ENCODE results near the gene EIF5. TPM values are rescaled to one million over a fixed set of nuclear protein-coding genes. Genes with fewer than 3 reads are reported as not detected.

The EIF5 gene
- polyA plus RNA-seq, 3 donors: 258 to 291 (median 266) TPM

GRCh38 chr14:103360548-103360947, 26.5 kb downstream of the EIF5 start:
- no peak for DNase-seq (ENCODE audit: low read depth in 3 of 3, low spot score in 2 of 3)

- no peak for DNase-seq (ENCODE audit: low read depth in 3 of 3, low spot score in 2 of 3)
Observed at GRCh38 chr14:103361867-103362266, 27.8 kb downstream of the EIF5 start.

- DNase-seq (ENCODE audit: low read depth in 3 of 3, low spot score in 2 of 3): no peak
Observed at GRCh38 chr14:103362780-103363179, 28.7 kb downstream of the EIF5 start.

GRCh38 chr14:103366741-103367140, 32.7 kb downstream of the EIF5 start:
- no peak for DNase-seq (ENCODE audit: low read depth in 3 of 3, low spot score in 2 of 3)

- DNase-seq (ENCODE audit: low read depth in 3 of 3, low spot score in 2 of 3): no peak
Observed at GRCh38 chr14:103367995-103368394, 34.0 kb downstream of the EIF5 start.

- DNase-seq (ENCODE audit: low read depth in 3 of 3, low spot score in 2 of 3): no peak
Observed at GRCh38 chr14:103370087-103370486, 36.0 kb downstream of the EIF5 start.

GRCh38 chr14:103372017-103372416, 38.0 kb downstream of the EIF5 start:
- DNase-seq (ENCODE audit: low read depth in 3 of 3, low spot score in 2 of 3): no peak

GRCh38 chr14:103372552-103373304, 38.7 kb downstream of the EIF5 start:
- no peak for DNase-seq (ENCODE audit: low read depth in 3 of 3, low spot score in 2 of 3)

GRCh38 chr14:103374121-103374520, 40.1 kb downstream of the EIF5 start:
- DNase-seq (ENCODE audit: low read depth in 3 of 3, low spot score in 2 of 3): no peak

- DNase-seq (ENCODE audit: low read depth in 3 of 3, low spot score in 2 of 3): no peak
Observed at GRCh38 chr14:103377522-103378037, 43.5 kb downstream of the EIF5 start.

GRCh38 chr14:103378038-103378854, 44.2 kb downstream of the EIF5 start:
- no peak for DNase-seq (ENCODE audit: low read depth in 3 of 3, low spot score in 2 of 3)

GRCh38 chr14:103380719-103381377, 46.8 kb downstream of the EIF5 start:
- DNase-seq (ENCODE audit: low read depth in 3 of 3, low spot score in 2 of 3): no peak

GRCh38 chr14:103382376-103382775, 48.3 kb downstream of the EIF5 start:
- DNase-seq (ENCODE audit: low read depth in 3 of 3, low spot score in 2 of 3): no peak

- no peak for DNase-seq (ENCODE audit: low read depth in 3 of 3, low spot score in 2 of 3)
Observed at GRCh38 chr14:103384450-103385151, 50.6 kb downstream of the EIF5 start.

GRCh38 chr14:103385152-103385928, 51.3 kb downstream of the EIF5 start, which contains the start of gene MARK3:
MARK3 (plus strand) TSS chr14:103385415; CDS start chr14:103386030, 615 bp downstream.
- peak; percentile 86 to 92 (median 90) for DNase-seq (ENCODE audit: low read depth in 3 of 3, low spot score in 2 of 3)

GRCh38 chr14:103385929-103386712, 52.1 kb downstream of the EIF5 start:
- no peak for DNase-seq (ENCODE audit: low read depth in 3 of 3, low spot score in 2 of 3)

- no peak for DNase-seq (ENCODE audit: low read depth in 3 of 3, low spot score in 2 of 3)
Observed at GRCh38 chr14:103386713-103387329, 52.8 kb downstream of the EIF5 start.

- DNase-seq (ENCODE audit: low read depth in 3 of 3, low spot score in 2 of 3): no peak
Observed at GRCh38 chr14:103388664-103389063, 54.6 kb downstream of the EIF5 start.
